Skin epidermis (tissue), 12 donors: ENCODE results near the gene FBN1.

Source experiments
- H3K27ac ChIP-seq, 21 experiments: fragments of 200-600 bp; sonication (generic) in 11 of 21; one replicate each; pipeline ENCODE4 v1.5.0; 2020; ENCODE audit warnings: mild to moderate bottlenecking in 3 of 21, inconsistent platforms in 2 of 21, moderate library complexity in 2 of 21
- H3K4me3 ChIP-seq, 7 experiments: fragments of 200-600 bp; sonication (generic) in 2 of 7; one replicate each; pipeline ENCODE4 v1.5.0; 2020; ENCODE audit warnings: inconsistent platforms in 2 of 7, mild to moderate bottlenecking in 2 of 7, moderate library complexity in 1 of 7

Gene FBN1

GRCh38 chr15:48499978-48500377 lies 145.5 kb downstream of the FBN1 start:
- Histone ChIP-seq H3K27ac (no peak overlapping the region), H3K4me3 (no peak overlapping the region)

DNA sequence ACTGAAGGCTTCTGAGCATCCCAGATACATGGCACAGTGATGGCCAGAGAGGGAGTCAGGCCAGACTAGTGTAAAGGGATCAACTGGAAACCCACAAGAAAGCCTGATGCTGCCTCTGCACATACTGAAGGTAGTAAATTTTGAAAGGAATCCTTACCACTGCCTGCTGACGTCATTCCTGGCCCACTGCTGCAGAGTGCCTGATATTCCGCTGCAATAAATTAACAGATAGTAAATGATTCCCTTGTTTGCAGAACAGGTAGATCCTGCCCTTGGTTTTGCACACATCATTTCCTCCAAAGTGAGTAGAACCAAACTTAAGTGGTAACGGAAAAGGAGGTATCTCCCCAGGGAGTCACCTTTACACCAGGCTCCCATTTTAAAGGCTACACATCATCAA lies 146.7 kb downstream of the FBN1 start:
- Histone ChIP-seq H3K27ac (no peak overlapping the region), H3K4me3 (no peak overlapping the region)

DNA sequence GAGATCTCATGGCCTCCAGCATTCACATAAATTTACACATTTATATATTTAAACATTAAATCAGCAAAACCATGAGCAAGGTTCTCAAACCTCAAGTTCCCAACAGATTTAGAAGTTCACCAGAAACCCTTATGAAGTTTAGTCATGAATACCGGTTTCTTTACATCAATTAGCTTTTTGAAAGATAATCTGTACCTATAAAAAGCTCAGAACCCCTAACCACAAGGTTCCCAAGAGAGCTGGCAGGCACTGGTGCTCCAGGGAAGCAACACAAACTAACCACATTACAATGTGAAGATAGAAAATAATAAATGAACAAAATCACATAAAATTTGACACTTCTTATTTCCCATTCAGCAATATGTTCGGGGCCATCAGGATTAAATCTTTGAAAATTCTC lies 150.9 kb downstream of the FBN1 start:
- Histone ChIP-seq H3K27ac (peak overlapping the region in 5 of 21 experiments; percentile 12 to 76 (median 50)), H3K4me3 (no peak overlapping the region)

- Histone ChIP-seq H3K27ac (peak overlapping the region in 7 of 21 experiments; percentile 12 to 76 (median 50)), H3K4me3 (no peak overlapping the region)
These were observed 151.7 kb downstream of the FBN1 start for GRCh38 chr15:48493763-48494225.

DNA sequence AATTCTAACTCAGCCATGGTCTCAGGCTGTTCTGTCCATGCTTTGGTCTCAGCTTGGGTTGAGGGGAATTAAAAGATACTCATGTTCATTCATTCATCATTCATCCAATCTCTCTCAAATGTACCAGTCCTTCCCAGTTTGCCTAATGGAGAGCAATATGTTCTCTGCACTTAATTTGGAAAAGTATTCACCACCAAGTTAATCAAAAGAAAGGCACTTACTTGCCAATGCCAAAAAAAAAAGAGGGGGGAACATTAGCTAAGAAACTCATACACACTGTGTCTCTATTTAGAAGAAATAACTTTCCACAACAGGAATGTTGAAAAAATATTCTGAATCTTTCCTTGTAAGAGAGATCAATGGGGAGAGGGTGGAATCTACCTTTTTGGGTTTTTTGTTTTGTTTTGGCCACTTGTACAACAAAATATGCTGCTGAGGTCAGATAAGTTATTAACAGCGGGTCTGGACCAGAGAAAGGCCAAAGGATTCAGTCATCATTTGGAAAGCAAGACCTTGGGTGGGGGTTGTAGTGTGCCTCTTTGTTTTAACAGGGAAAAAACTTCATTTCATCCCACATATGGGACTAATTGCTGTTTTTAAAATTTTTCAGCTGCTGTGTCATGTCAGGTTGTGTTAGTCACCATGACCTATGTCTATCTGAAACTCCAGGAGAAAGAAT lies 152.3 kb downstream of the FBN1 start:
- H3K4me3 ChIP-seq, result no peak overlapping the region
- peak overlapping the region in 7 of 21 experiments; percentile 6 to 76 (median 63) for H3K27ac ChIP-seq

GRCh38 chr15:48486228-48486627 lies 159.3 kb downstream of the FBN1 start:
- no peak overlapping the region for H3K4me3 ChIP-seq
- no peak overlapping the region for H3K27ac ChIP-seq

- Histone ChIP-seq H3K27ac (no peak overlapping the region), H3K4me3 (no peak overlapping the region)
These were observed 163.7 kb downstream of the FBN1 start for GRCh38 chr15:48481802-48482201.

- Histone ChIP-seq H3K27ac (no peak overlapping the region), H3K4me3 (no peak overlapping the region)
These were observed 165.8 kb downstream of the FBN1 start for GRCh38 chr15:48479751-48480150.

- peak overlapping the region in 2 of 21 experiments; percentile 22 for H3K27ac ChIP-seq
- no peak overlapping the region for H3K4me3 ChIP-seq
These were observed 166.9 kb downstream of the FBN1 start for GRCh38 chr15:48478581-48478980.

- Histone ChIP-seq H3K27ac (peak overlapping the region in 2 of 21 experiments; percentile 22), H3K4me3 (no peak overlapping the region)
These were observed 167.6 kb downstream of the FBN1 start for GRCh38 chr15:48477795-48478360.

- no peak overlapping the region for H3K4me3 ChIP-seq
- no peak overlapping the region for H3K27ac ChIP-seq
These were observed 169.7 kb downstream of the FBN1 start for GRCh38 chr15:48475600-48476395.

GRCh38 chr15:48473667-48474066 lies 171.8 kb downstream of the FBN1 start:
- Histone ChIP-seq H3K4me3 (no peak overlapping the region), H3K27ac (no peak overlapping the region)

DNA sequence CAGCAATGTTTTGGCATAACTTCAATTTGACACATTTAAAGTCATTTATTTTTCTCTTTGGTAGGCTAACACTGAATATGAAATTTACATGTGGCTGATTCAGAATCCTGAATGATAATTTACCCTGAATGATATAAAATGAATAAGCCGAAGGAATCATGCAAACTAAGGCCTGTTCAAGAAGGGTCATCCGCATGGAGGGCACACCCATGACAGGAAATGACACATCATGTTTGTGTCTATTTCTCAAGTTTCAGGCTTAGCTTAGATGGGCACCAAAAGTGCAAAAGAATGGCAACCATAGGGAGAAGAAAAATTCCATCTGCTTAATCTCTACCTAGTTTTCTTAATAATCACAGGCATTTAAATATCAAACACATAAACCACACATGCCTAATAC lies 172.8 kb downstream of the FBN1 start:
- Histone ChIP-seq H3K4me3 (no peak overlapping the region), H3K27ac (peak overlapping the region in 2 of 21 experiments; percentile 2 to 52)

DNA sequence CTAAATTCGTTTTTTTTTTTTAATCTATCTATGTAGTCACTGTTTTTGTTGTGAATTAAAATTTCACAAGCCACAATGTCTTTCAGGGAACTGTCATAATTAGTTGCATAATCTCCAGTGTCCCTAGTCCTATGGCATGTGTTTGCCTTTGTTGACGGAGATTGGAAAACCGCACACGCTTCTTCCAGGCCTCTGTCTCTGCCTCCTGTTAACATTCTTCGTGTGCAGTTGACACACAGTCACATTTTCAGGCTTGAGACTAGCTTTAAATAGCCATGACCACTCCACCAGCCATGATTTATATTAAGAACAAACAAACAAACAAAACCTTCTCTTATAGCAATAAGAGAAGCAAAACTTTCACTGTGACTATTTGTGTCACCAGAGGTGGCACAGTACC lies 174.4 kb downstream of the FBN1 start:
- H3K27ac ChIP-seq, result no peak overlapping the region
- H3K4me3 ChIP-seq, result no peak overlapping the region

- H3K27ac ChIP-seq, result peak overlapping the region in 1 of 21 experiments; percentile 4
- H3K4me3 ChIP-seq, result no peak overlapping the region
These were observed 175.4 kb downstream of the FBN1 start for GRCh38 chr15:48470096-48470495.

- H3K27ac ChIP-seq, result peak overlapping the region in 1 of 21 experiments; percentile 4
- no peak overlapping the region for H3K4me3 ChIP-seq
These were observed 175.8 kb downstream of the FBN1 start for GRCh38 chr15:48469681-48470080.

DNA sequence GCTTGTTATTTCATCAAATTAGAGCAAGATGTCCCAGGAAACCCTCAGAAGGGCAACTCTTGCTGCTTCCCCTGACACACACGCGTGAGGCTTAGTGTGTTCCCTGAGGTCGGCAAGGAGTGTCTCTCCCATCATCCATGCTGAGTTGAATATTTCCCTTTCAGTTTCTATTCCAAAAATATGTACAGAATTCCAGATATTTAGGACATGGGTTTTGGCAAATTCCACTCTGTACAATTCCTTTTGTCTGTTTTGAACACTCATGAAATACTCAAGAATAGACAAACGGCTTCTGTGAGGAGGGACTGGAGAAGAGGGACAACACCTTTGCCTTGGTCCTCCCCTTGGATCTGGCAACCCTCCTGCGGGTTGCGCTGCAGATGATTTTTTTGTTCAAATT lies 176.2 kb downstream of the FBN1 start:
- Histone ChIP-seq H3K4me3 (no peak overlapping the region), H3K27ac (no peak overlapping the region)

DNA sequence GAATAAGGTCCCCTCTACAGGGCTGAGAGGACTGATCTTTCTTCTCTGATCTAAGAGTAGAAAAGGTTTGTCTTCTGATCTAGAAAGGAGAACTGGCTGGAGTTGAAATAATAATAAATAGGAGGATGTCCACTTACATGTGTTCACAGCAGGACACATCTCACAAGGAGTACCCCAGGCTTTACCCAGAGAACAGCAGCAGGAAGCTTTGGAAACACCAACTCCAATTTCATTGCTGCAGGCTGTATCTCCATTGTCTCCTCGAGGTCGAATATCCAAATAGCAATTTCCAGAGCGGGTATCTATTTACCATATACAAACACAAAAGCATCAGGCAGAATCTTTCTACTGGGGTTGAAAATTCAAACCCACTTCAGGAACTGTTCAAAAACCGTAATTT lies 177.7 kb downstream of the FBN1 start:
- Histone ChIP-seq H3K4me3 (no peak overlapping the region), H3K27ac (no peak overlapping the region)

DNA sequence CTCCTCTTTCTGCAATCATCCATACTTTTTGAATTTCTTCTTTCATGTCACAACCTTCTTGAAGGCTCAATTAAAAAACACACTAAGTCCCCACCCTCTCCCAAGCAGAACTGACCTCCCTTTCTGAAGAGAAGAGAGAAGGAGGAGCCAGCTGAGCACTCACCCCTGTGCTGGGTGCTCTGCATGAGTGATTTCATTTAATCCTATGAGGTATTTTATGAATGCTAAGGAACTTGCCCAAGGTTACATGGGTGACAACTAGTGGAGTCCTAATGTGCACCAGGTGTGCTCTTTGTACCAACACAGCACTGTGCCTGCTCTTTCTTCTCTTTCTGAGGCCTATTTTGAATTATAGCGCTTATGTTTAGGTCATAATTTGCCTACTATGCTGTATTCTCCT lies 178.7 kb downstream of the FBN1 start:
- H3K27ac ChIP-seq, result peak overlapping the region in 2 of 21 experiments; percentile 7 to 29
- no peak overlapping the region for H3K4me3 ChIP-seq

- Histone ChIP-seq H3K4me3 (no peak overlapping the region), H3K27ac (peak overlapping the region in 1 of 21 experiments; percentile 13)
These were observed 179.4 kb downstream of the FBN1 start for GRCh38 chr15:48466079-48466478.

- Histone ChIP-seq H3K4me3 (no peak overlapping the region), H3K27ac (peak overlapping the region in 1 of 21 experiments; percentile 13)
These were observed 180.1 kb downstream of the FBN1 start for GRCh38 chr15:48465410-48465809.
